ENCODE results near the gene CGN. TPM values are rescaled to one million over a fixed set of nuclear protein-coding genes. Genes with fewer than 3 reads are reported as not detected.

The CGN gene, protein sequence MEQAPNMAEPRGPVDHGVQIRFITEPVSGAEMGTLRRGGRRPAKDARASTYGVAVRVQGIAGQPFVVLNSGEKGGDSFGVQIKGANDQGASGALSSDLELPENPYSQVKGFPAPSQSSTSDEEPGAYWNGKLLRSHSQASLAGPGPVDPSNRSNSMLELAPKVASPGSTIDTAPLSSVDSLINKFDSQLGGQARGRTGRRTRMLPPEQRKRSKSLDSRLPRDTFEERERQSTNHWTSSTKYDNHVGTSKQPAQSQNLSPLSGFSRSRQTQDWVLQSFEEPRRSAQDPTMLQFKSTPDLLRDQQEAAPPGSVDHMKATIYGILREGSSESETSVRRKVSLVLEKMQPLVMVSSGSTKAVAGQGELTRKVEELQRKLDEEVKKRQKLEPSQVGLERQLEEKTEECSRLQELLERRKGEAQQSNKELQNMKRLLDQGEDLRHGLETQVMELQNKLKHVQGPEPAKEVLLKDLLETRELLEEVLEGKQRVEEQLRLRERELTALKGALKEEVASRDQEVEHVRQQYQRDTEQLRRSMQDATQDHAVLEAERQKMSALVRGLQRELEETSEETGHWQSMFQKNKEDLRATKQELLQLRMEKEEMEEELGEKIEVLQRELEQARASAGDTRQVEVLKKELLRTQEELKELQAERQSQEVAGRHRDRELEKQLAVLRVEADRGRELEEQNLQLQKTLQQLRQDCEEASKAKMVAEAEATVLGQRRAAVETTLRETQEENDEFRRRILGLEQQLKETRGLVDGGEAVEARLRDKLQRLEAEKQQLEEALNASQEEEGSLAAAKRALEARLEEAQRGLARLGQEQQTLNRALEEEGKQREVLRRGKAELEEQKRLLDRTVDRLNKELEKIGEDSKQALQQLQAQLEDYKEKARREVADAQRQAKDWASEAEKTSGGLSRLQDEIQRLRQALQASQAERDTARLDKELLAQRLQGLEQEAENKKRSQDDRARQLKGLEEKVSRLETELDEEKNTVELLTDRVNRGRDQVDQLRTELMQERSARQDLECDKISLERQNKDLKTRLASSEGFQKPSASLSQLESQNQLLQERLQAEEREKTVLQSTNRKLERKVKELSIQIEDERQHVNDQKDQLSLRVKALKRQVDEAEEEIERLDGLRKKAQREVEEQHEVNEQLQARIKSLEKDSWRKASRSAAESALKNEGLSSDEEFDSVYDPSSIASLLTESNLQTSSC
- total RNA-seq, result 0.93 and 1.7 TPM in 2 replicates

DNA sequence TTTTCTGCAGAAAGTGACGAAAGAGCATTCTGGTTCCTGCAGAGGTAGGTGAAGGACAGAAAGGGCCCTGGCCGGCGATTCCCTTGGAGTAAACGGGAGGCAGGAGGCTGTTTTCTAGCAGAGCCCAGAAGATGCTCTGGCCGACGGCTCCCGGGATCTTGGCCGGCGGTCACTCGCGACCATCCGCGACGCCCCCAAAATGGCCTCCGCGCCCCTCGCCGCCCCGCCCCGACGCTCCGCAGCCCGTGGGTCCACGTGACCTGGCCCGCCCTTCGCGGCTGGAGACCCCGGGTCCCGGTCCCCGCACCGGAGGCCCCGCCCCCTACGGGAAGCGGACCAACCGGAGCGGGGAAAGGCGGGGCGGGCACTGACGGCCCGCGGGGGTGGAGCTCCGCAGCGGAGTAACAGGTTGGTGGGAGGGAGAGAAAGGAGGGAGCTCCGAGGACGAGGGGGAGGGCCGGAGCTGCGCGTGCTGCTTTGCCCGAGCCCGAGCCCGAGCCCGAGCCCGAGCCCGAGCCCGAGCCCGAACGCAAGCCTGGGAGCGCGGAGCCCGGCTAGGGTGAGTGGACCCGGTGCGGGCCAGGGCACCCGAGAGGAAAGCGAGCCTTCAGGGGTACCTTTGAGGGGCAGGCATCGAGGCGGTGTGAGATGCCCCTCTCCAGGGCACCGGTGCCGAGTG lies at the start of gene CGN:
CGN (plus strand) TSS at position 431 of the 679 bp plus-strand sequence. CDS start 7,133 bp downstream, outside the sequence.

DNA sequence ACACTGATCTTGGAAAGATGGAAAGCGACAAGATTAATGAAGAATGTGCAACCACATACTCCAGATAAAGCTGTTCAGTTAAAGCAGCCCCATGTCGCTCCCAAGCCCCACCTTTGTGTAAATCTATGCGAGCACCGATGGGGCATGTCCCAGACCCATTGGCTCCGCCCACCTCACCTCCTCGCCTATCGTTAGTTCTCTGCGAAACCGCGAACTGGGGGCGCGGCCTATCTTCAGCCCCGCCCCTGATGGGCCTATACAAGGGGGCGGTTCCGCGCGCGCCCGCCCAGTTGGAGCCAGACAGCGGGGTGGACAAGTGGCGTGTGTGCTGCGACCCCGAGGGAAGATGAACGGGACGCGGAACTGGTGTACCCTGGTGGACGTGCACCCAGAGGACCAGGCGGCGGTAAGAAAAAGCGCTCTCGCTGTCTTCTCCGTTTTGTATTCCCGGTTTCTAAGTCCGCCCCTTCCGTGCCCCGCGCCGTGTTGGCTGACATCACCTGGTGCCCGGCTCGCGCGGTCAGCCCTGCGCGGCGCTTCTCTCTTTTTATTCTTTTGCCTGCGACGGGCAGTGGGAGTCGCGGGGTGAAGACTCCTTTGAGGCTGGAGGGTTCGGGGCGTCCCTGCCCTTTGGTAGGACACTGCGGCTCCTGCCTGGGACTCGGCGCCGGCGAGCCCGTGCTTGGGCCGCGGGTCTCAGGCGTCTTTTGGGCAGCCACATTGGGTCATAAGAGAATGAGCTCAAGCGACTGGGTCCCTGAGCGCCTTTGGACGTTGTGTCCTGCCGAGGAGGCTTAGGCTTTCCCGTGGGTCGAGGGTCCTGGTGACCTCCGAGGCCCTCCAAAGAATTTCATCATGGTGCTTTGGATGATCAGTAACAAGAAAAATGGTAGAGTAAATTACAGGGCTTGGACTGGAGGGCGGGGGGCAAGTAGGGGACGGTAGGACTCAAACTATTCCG lies 29.1 kb downstream of the CGN start, which contains the start of gene TUFT1:
TUFT1 (plus strand) TSS at position 289 of the 961 bp plus-strand sequence; CDS start at position 347, 58 bp downstream.

Small RNA genes within 50 kb of the gene (small RNA-seq; reads per million reads assigned to genes)
- gene MIR554, result not detected
- not detected for gene RF00405

Other genes with a start within 250 kb of the CGN start
- gene ZNF687, start 229.1 kb upstream of the CGN start, total RNA-seq, result 9.8 and 11.3 TPM in 2 replicates
- 42.9 and 43.9 TPM in 2 replicates for gene PI4KB, start 184.0 kb upstream of the CGN start, total RNA-seq
- 51.7 and 62.8 TPM in 2 replicates for gene RFX5, start 164.1 kb upstream of the CGN start, total RNA-seq
- gene SELENBP1, start 138.7 kb upstream of the CGN start, total RNA-seq, result 11.3 and 12.1 TPM in 2 replicates
- 355 and 391 TPM in 2 replicates for gene PSMB4, start 111.8 kb upstream of the CGN start, total RNA-seq
- gene POGZ, start 51.9 kb upstream of the CGN start, total RNA-seq, result 44.9 and 51.7 TPM in 2 replicates
- gene TUFT1, start 28.9 kb downstream of the CGN start, total RNA-seq, result 1.9 and 2.9 TPM in 2 replicates
- gene SNX27, start 100.7 kb downstream of the CGN start, total RNA-seq, result 23.1 and 25.5 TPM in 2 replicates
- not detected in 2 replicates for gene CELF3, start 205.4 kb downstream of the CGN start, total RNA-seq
- gene RIIAD1, start 210.1 kb downstream of the CGN start, total RNA-seq, result not detected in 2 replicates